Left hindlimb (tissue), 1 donor: ENCODE data around the gene SERPINA12.

Experiments
- DNase-seq: peaks from one replicate; pipeline ENCODE4 v3.0.0-alpha.2; 2018

SERPINA12 gene, protein sequence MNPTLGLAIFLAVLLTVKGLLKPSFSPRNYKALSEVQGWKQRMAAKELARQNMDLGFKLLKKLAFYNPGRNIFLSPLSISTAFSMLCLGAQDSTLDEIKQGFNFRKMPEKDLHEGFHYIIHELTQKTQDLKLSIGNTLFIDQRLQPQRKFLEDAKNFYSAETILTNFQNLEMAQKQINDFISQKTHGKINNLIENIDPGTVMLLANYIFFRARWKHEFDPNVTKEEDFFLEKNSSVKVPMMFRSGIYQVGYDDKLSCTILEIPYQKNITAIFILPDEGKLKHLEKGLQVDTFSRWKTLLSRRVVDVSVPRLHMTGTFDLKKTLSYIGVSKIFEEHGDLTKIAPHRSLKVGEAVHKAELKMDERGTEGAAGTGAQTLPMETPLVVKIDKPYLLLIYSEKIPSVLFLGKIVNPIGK

DNA sequence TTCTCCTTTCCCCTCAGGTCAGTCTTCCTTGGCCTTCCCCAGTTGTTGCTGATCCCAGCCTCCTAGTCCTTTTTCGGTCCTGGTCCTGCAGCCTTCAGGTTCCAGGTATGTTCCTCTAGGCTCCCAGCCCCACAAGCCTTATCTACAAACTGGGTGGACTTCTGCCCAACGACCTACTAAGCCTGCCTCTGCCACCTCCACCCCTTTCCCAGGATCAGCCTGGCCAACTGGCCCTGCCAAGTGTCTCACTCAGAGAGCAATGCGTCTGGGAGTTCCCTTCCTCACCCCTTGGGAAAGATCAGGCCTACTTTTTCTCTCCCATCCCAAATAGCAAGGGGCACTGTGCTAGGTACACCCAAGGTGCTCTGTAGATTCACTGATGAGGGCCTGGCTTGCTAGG is at the start of gene SERPINA12:
TSS of gene SERPINA12 (minus strand) at position 114 of the 400 bp plus-strand sequence. CDS start 11,072 bp downstream, outside the sequence.
- no peak for DNase-seq

DNA sequence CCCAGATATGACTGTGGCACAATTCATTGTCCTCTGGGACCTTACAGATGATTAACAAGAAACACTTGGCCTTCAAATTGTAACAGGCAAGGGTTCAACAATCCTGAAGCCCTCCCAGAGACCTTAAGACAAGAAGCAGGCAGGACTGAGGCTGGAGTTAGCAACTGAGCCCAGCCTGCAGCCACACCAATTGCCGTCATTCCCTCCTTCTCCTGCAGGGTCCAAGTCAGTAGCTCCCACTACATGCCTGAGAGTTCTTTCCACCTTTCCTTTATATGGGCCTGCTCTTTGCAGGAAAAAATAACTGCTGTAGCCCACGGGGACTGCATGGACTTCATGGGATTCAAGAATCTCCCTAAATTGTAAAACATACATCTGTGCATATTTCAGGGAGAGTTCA is 49.6 kb upstream of the SERPINA12 start:
- DNase-seq, result no peak

DNA sequence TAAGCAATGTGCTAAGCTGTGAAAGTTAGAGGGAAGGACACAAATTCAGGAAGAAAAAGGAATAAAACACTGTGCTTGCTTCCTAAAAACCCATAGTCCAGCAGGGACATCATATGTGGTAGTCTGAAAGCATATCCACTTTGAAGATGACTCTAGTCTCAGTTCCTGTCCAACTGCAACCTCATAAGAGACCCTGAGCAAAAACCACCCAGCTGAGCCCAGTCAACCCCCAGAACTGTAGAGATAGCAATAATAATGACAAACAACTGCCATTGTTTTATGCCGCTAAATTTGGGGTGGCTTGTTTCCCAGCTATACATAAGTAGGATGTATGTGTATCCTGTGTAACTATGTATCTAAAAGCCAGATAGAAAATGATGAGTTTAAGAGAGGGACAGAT is 48.1 kb upstream of the SERPINA12 start:
- DNase-seq, result no peak

GRCh38 chr14:94555991-94556390 is 46.7 kb upstream of the SERPINA12 start:
- DNase-seq, result no peak

DNA sequence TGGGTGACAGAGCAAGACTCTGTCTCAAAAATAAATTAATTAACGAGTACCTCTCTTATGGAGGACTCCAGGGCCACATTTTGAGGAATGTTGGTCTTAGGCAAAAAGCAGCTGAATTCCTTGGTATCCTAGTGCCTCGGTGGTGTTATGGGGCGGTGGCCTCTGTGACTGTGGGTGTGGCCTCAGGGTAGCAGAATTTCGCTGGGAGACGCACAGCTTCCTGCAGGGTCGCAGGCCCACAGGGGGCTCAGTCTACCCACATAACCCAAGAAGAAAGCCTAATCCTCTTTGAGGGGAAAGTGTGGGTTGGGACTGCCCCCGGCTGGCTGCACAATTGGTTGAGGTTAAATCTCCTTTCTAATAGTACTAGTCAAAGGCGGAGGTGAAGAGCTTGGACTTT is 40.8 kb upstream of the SERPINA12 start:
- no peak for DNase-seq

- peak; percentile 58 for DNase-seq
Measured at GRCh38 chr14:94548999-94549985, 40.0 kb upstream of the SERPINA12 start.

GRCh38 chr14:94548131-94548998 is 39.1 kb upstream of the SERPINA12 start:
- no peak for DNase-seq

DNA sequence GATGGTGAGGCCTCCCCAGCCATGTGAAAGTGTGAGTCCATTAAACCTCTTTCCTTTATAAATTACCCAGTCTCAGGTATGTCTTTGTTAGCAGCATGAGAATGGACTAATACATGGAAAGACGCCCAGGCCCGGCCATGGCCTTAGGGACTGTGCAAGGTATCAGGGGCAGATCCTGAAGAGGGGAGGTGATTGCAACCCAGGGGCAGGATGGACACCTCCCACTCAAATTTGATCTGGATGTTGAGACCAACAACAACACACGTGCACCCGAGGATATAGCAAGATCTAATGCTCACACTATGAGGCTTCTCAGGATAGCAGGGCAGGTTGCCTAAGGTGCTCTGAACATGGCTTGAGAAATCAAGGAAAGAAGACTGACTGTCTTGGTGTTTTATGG is 38.5 kb upstream of the SERPINA12 start:
- no peak for DNase-seq

DNA sequence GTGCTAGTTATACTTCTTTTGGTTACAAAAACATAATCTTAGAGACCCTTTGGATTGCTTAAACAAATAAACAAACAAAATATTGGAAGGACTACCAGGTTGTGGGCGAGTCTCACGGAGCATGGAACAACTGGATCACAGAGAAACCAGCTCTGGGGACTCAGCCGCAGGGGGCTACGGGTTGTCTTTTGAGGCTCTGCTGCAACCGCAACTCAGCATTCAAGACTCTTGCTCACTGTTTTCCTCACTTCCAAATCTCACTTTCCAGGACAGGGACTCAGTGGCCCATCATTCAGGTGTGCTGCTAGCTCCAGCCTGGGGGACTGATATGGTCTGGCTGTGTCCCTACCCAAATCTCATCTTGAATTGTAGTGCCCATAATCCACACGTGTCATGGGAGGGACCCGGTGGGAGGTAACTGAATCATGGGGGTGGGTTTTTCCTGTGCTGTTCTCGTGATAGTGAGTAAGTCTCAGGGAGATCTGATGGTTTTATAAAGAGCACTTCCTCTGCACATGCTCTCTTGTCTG is 37.9 kb upstream of the SERPINA12 start:
- no peak for DNase-seq

GRCh38 chr14:94545131-94545841 is 36.0 kb upstream of the SERPINA12 start:
- no peak for DNase-seq

DNA sequence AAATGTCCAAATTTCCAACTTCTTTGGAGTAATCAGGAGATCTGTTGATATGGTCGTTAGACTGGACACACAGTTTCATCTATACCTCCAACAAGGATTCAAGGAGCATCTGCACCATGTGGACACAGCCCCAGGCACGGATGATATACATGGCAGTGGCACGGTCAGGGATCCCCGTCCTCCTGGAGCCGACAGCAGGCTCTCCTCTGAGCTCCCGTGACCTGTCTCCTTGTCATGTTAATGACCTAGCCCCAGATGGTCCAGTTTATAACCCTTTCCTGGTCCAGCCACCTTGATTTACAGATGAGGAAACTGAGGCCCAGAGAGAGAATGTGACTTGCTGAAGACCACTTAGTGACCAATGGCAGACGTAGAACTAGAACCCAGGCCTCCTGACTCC is 35.5 kb upstream of the SERPINA12 start:
- DNase-seq, result no peak

DNA sequence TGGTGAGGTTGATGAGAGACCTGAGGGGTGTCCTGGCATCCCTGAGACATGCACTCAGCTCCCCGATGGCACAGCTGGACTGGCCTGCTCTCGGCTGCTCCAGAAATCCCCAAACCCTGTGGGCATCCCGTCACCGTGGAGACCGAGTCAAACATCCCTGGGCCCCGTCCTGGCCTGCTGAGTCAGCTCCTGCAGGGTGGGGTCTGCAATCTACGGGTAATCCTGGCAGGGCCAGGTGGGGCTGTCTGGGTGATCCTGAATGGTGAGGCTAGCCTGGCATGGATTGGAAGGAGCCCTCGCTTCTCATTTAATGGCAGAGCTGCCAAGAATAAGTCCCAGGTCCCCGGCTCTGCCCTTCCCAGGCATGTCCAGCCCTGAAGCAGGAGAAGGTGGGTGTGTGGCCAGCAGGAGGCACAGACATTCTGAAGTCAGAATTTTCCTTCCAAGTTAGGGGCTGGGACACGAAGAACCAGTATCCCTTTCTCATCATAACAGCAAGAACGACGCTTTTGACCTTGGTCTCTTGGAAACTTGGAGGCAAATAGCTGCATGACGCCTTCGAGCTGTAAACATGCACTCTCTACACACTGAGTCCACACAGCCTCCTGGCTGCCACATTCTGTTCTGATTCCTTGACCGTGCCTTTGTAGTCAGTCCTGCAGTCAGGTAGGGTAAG is 34.3 kb upstream of the SERPINA12 start:
- DNase-seq, result no peak

GRCh38 chr14:94542811-94543440 is 33.7 kb upstream of the SERPINA12 start:
- DNase-seq, result no peak

GRCh38 chr14:94542111-94542810 is 33.0 kb upstream of the SERPINA12 start:
- no peak for DNase-seq

DNA sequence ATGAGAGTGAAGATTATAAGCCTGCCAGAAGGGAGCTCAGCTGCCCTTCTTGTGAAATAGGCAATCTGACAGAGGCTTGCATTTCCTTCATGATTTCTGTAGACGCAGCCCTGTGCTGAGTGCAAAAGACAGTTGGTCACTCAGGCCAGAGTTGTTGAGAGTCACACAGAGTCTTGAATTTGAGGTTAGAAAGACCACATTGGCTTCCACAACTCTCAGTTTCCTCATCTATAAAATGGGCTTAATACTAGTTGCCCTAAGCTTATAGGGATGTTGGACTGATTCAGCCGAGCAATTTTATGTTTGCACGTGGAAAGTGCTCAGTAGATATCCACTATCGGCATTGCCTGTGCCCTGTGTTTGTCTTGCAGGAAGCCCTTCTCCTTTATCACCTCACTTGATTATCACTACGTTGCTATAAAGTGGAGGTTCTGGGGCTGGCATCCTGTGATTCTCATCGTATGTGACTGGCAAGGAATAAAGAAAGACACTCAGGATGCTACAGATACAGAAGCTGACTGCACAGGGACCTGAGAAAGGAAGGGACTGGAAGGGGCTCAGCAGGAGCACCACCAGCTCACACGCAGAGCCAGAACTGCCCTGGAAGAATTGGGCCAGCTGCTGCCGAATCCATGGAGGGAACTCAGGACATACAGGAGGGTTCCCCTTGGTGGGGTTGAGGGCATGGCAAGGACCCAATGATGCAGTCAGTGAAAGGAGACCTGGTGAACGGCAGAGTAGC is 32.1 kb upstream of the SERPINA12 start:
- DNase-seq, result no peak

DNA sequence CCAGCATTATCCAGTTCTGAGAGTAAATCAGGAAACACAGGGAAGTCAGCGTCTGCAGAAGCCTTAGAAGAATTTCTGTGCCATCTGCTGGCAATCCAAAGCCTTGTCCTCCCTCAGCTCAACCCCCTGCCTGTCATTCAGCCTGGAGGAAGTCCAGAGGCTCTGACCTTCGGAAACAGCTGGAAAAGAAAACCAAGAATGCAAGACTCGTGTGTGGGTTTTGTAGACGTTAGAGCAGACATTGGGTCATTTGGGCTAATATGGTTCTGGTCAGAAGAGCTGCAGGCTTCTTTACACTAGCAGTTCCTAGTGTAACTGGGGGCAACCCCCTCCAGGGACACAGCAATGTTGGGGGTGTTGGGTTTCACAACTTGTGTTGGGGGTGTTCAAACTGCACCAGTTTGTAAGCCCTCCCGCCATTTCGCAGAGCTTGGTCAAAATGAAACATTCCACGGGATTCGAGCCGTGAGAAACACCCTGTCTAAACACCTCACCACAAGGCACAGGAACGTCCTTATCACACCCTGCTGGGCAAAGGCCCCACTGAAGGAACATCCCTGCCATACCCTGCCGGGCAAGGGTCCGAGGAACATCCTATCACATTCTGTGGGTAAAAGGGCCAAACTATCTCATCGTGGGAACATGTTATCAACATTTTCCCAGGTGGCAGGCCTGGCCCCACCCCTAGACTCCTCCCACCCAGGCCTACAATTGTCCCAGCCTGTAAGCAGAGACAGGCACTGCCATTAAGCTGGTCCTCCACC is 30.9 kb upstream of the SERPINA12 start:
- DNase-seq, result no peak

DNA sequence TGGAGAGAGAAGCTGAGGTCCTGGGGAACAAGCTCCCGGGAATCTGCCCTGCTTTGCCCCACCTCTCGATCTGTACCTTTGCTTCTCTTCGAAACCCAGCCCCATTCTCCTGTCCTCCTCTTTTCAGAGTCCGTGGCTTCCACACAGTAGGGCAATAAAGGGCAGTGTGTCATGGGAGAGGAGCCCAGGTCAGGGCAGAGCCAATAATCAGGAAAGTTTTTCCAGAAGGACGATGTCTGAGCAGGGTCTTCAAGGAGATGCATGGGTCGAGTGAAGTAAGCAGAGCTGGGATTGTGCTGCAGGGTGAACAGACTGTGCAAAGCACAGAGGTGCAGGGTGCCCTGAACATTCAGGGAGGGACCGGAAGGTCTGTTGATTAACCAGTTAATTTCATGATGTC is 29.9 kb upstream of the SERPINA12 start:
- no peak for DNase-seq

- no peak for DNase-seq
Measured at GRCh38 chr14:94538070-94538740, 28.9 kb upstream of the SERPINA12 start.
